Stimulated activated CD4-positive, alpha-beta T cell treated with anti-CD3 and anti-CD28 coated beads, Interleukin-12 subunit alpha, Interleukin-12 subunit beta, amount 100 ng/mL, for 4 hours (primary cell): ENCODE results near the gene TCF20.

Experiments
- DNase-seq: peaks from one replicate; pipeline ENCODE4 v3.0.0-alpha.2; 2020

The TCF20 gene

DNA sequence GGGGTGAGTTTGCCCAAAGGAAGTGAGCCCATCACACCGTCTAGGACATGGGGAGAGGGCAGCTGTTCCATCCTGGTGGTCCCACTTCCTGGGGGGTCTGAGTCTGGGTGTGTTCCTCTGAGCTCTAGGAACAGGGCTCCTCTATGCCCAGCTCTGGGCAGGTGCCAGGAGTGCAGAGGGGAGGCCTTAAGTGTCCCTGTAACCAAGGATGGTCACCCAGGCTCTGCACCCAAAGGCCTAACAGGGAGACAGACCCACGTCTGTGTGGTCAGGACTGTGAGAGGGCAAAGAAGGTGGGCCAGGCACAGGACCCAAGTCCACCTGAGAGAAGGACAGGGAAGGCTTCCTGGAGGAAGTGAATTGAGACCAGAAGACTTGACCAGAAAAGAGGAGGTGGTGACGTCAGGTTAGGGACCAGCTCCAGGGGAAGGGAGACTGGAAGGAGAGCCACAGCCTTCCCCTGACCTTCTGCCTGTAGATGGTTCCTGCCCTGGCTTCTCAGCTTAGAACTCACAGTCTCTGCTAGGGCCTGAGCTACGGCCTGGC, 11.3 kb upstream of the TCF20 start:
- no peak for DNase-seq

DNA sequence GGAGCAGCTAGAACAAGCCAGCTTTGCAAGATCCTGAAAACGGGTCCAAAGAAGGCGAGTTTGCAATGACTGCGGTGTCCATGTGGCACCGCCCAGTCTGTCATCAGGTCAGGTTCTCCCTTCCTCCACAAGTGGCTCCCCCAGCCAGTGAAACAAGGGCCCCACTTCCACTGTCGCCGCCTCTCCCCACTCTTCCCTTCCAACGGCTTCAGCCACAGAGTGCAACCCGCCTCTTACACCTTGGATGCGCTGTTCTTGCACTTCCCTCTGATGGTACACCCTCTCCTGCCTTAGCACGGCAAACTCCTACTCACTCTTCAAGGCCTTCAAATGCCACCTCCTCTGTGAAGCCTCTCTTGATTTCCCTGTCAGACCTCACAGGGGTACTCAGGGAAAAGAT, 10.8 kb upstream of the TCF20 start:
- DNase-seq, result no peak

DNA sequence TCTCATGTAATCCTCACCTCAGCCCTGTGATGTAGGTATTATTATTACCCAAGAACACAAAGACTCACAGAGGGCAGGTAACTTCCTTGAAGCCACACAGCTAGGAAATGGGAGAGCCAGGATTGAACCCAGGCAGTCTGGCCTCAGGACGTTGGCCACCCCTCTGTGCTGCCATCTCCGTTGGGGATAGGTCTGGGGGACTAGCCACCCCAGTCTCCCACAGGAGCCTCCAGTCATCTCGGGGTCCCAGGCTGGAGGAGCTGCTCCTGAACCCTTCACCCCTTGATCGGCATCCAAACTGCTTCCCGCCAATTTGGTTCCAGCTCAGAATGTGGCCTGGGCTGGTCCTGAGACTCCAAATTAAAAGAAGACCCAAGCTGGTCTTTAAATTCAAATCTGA, 10.4 kb upstream of the TCF20 start:
- no peak for DNase-seq

DNA sequence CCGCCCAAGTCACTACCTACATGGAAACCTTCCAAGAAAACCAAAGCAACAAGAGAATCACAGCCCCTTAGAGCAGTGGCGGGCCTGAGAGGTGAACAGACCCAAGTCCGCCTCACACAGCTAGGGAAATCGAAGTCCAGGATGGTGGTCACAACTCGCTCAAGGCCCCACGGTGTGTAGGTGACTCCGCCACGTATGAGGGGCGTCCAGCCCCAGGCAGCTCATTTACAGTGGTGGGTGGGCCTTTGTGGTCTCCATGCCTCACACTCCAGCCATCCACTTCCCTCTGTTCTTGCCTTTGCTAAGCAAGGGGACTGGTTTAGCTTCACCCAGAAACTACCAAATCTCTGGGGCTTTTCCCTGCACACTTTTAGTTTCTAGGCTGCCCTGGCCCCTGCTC, 9.7 kb upstream of the TCF20 start:
- DNase-seq, result no peak

DNA sequence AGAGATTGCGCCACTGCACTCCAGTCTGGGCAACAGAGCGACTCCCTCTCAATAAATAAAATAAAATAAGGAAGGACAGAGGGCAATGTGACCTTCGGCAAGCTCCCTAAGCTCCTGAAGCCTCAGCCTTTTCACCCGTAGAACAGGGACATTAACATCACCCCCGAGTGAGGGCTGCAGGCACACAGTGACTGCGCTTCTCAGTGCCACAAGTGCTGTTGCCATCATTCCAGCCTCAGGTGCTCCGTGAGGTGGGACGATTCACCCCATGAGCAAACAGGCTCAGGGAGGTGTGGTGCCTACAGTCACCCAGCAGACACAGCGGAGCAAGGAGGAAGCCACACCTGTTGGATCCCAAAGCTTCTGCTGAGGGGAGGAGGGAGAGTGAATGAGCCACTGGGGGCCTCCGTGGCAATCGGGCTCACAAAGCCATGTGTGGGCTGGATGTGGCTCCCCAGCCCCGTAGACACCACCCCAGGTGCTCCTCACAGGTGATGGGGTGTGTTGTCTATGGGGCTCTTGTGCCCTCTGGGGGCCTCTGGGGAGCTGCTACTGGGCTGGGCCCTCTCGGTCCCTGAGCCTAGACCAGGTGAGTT, 9.1 kb upstream of the TCF20 start:
- no peak for DNase-seq

DNA sequence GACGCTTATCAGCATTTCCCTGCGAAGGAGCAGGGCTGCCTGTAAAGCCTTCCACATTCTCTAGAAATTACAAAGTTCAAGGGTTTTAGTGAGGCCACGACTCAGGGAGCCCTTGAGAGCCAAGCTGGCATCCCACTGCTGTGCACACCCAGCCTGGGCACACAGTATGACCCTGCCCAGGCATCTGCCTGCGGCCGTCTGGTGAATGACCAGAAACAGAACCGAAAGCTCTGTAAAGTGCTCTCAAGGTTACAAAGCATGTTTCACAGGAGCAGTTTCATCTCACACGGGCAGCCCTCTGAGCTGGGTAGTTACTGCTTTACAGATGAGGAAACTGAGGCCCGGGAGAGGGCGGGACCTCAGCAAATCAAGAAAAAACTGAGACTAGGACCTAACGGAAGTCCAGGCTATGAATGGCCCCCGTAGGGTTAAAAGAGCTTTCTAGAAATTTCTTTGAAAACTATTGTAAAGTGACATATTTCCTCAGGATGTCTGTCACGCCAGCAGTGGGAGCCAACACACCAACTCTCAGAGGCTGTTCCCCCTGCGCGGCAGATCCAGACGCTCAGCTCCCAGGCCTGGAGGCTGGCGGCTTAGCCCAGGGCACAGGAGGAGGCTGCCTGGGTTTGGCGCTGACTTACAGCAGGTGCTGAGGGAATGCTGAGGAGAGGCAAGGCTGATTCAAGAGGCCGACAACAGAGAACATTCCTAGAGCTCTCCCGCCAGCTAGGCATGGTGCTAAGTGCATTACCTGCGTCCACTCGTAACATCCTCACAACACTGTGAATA, 7.7 kb upstream of the TCF20 start:
- DNase-seq, result no peak

DNA sequence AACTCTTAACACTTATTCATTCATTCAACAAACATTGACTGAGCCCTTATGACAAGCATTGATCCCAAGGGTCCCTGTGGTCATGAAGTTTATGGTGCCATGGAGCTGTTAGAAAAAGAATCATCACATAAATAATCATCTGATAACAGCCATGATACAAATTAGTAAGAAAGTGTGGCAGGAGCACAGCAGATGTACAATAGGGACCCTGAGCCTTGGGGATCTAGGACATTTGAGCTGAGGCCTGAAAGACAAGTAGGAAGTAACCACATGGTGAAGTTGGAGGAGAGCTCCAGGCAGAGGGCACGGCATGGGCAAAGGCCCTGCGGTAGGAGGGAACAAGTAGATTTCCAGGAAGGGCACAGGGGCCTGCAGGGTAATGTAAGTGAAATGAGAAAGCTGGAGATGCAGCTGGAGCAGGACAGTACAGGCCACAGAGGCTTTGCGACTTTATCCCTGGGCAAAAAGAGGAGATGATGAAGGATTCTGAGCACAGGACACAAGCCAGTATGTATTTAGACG, 6.8 kb upstream of the TCF20 start:
- DNase-seq, result no peak

DNA sequence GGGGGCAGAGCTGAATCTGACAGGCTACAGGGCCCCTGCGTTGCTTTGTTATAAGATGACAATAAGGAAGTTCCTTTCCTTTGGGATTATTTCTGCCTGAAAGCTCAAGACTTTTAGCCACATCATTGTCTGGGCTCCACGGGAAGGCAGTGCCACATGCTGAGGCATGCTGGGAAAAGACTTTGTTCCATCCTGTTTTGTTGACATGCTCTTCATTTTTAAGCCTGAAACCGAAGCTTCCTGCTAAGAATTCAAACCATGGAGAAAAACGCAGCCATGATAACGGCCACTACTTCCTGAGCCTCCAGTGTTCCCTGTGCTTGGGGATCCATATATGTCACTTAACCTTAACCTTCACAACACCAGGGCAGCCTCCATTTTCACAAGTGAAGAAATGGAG, 5.5 kb upstream of the TCF20 start:
- DNase-seq, result no peak

DNA sequence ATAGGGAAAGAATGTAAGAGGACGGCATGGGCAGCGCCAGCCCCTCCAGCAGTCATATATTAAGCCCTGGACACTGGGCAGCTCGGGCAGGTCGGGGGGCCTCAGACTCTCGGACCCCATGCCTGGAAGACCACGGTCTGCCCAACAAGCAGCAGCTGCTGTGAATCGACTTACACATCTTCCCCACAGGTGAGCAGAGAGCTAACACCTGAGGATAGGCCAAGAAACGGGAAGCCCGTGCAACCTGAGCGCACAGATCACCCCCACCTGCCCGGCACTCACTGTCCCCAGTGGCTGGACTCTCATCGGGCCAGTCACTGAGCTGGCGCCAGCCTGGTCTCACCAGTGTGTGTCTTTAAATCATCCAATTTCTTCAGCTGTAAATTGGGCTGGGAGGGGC, 4.7 kb upstream of the TCF20 start:
- no peak for DNase-seq

DNA sequence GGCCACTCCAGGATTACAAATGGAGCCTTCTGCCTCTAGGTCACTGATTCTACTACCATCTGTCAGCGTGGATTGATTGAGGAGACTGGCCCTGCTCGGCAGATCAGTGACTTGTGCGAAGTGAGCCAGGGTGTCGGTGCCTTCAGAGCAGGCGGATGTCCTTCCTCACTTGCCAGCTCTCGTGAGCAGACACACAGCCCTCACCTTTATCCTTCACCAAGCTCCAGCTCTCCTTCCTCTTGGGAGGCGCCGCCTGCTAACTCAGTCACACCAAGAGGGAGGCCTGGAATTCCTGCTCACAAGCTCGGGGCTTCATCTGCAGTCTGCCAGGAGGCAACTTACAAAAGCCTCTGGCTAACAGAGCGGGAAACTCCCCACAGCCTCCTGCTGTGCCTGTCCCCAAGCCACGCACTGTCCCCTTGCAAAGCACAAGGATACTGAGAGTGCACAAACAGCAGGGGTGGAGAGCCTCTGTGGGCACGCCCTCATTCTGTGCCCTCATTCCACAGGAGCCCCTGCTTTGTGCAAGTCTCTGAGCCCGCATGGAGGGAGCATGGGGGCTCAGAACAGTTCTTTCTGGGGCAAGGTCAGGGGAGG, 3.5 kb upstream of the TCF20 start:
- no peak for DNase-seq

DNA sequence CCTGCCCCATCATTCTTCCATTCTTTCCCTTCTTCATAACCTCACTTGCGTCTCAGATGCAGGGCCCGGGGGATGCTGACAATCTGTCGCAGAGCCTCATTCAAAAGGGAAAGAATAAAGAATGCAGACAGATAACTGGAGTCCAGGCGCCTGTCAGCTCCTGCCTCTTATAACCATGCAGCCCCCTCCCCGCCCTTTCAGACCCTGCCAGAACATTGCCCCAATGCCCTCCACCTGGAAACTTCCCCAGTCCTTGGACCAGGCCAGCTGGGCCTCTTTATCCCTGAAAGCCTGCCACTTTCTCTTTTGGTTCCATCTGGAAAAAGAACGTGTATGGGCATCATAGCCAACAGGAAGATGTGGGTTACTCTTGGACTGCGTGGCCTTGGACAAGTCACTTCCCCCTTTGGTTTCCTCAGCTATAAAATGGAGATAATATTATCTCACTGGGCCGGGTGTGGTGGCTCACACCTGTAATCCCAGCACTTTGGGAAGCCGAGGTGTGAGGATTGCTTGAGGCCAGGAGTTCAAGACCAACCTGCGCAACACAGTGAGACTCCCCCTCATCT, 2.1 kb upstream of the TCF20 start:
- no peak for DNase-seq

DNA sequence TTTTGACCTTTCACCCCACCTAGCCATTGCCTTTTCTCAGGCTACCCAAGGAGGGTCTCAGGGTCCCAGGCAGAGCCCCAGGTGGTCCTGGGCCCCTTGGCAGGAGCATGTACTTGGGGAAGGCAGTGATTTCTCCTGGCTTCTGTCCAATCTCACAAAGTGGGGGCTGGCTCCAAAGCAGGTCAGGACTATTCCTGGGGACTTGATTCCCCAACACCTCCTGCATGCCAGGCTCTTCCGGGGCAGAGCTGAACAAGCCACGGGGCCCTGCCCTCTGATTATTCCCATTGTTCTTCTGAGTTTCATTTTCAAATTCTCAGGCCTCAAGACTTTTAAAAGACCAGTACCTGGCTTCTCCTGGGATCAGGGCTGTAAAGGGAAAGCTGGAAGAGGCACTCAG, 1.5 kb upstream of the TCF20 start:
- DNase-seq, result no peak

DNA sequence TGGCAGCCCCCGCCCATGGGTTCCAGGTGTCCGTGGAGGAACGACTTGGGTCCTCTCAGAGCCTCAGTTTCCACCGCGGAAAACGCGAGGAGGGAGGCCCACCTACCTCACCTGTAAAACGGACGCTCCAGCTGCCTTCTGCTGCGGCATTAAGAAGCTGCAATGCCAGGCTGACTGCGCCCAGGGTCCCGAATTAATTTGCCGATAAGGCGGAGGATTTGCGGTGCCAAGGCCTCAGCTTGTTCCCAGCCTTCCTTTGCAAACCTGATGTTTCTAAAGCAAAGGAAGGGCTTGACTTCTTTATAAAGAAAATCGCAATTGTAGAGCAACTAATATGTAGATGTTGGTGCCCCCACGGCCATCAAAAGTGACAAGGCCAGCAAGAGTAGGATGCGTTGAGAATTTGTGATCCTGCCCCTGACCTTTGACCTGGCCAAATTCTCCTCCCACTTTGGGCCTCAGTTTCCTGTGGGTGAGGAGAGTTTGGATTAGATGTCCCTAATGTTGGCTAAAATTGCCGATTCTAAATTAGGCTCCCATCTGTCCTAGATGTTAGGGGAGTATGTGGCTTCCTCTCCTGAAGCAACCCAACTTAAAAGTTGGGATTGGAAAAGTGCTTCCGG, 849 bp upstream of the TCF20 start:
- DNase-seq, result no peak

DNA sequence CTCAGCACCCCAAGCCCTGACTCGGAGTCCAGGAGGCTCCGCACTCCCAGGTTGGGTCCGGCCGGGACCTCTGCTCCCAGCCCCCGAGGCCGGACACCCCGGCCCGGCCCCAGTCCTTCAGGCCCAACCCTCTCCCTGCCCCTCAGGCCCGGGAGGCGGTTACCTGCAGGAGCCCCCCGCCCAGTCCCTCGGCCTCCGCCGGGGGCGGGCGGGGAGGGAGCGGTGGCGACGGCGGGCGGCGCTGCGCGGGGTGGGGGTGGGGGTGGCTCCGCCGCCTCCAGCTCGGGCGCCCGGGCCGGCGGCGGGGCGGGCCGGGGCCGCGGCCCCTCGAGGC, 310 bp downstream of the TCF20 start:
- peak; percentile 35 for DNase-seq

DNA sequence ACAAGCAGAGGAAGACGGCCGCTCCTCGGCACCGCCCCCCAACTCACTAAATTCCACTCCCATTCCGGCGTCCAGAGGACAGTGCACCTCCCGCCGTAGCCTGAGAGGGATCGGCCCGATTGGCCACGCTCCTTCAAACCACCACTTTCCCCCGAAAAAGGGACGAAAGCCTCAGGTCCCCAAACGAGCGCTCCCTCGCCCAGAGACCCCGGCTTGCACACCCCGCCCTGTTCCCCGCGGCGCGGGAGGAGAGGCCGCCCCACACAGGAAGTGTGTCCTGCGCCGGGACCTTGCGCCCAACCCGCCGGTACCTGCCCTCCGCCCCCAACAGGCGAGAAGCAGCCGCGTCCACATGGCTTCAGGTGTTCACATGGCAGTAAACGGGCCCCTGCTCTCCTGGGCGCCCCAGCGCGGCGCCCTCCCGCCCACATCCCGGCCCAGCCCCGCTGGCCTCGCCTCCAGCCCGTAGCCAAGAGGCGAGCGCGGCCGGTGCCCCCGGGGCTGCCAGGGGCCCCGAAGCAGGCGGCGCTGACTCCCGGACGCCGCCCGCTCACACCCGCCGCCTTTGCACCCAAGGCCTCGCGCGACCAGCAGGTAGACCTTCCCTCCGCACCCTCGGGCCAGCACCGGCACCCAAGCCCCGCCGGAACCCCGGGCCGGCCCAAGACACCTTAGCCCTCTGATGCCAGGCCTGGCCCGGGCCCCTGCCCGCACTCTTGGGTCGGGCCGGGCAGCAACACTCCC, 849 bp downstream of the TCF20 start:
- DNase-seq, result peak; percentile 65

DNA sequence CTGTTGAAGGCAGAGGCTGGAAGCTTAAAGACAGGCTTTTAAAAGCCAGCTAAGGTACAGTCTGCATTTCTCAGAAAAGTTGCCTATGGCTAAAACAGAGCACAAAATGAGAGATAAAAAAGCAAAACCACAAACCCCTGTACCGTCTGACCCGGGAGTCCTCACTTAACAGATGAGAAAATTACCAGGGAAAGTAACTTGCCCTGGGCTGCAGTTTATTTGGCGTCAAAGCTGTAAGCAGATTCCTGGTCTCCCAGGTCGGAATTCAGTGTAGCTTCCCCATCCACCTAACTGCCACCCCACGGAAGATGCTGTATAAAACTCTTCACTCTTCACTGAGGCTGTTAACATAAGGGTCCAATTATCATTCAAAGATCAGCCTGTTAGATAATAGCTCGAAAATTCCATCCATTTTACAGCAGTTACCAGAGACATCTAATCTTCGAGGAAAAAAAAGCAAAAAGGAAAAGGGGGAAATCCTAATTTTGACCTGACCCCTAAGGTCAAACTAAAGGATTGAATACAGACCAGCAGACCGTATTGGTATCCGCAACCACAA, 1.5 kb downstream of the TCF20 start:
- no peak for DNase-seq

DNA sequence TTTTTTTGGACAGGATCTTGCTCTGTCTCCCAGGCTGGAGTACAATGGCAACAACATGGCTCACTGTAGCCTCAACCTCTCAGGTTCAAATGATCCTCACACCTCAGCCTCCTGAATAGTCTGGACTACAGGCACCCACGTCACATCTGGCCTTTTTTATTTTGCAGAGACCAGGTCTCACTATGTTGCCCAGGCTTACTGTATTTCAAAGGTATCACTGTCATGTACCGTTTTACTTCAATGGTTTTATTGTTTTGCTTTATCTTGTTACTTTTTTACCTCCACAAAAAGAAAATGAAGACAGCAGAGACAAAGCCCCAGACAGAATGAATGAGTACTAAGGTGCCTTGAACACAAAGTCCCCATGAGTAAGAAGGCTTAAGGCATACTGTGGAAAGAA, 5.1 kb downstream of the TCF20 start:
- DNase-seq, result no peak

DNA sequence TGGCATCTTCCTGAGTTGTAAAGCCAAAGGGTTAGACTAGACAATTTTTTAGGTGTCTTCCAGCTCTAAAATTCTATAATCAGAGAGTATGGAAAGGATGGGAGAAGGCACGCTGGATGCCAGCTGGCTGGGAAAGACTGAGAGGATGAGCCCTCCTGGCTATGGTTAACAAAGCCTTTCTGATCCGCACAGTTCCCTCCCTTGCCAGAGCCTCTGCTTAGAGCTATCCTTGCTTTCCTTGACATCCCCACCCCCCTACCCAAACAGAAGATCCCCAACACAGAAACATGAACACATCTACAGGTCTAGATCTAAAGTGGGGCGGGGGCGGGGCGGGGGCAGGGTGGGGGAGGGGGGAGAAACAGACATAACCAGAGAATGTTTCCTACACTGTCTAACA, 6.5 kb downstream of the TCF20 start:
- no peak for DNase-seq

DNA sequence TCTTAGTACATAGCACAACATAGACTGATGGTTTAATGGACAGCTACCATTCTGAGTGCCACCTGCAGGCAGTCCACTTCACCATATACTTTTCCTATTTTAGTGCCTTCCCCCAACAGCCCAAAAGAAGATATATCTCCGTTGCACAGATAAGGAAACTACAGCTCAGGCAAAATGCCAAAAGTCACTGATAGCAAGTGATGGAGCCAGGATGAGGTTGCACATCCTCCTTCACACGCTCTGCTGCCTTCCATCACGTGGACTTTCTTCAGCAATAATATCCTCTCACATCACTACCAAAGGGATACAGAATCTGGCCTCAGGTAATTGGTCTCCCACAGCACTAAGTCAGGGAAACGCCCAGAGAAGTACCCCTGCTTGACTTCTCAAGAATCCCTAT, 7.5 kb downstream of the TCF20 start:
- no peak for DNase-seq

DNA sequence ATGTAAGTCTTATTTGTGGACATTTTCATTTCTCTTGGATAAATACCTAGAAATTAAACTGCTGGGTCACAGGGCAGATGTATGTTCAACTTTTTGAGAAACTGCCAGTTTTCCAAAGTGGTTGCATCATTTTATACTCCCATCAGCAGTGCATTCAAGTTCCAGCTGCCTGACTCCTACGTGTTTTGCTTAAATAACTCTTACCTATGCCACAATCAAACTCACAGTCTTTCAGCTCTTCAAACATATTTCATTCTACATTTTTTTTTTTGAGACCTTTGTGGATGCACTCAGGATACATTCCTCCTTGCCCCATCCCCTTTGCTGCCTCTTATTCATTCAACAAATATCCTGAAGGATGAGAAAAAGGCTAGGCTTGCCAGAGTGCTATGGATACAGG, 9.2 kb downstream of the TCF20 start:
- DNase-seq, result no peak

DNA sequence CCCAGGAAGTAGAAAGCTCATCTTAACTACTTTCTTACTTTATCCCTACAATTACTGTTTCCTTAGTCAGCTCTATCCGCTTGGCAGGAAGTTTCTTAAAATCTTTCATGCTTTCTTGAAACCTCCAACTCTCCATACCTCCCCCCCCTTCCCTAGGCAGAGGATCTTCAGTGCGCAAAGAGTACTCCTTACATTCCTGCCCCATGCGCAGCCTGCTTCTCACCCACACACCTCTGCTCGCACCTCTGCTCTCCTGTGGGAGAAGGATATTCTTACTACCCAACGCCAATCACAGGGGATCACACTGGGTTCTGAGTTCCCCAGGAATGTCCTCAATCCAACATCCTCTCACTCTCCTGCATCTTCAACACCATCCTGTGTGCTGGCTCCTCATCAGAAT, 12.3 kb downstream of the TCF20 start:
- DNase-seq, result no peak

DNA sequence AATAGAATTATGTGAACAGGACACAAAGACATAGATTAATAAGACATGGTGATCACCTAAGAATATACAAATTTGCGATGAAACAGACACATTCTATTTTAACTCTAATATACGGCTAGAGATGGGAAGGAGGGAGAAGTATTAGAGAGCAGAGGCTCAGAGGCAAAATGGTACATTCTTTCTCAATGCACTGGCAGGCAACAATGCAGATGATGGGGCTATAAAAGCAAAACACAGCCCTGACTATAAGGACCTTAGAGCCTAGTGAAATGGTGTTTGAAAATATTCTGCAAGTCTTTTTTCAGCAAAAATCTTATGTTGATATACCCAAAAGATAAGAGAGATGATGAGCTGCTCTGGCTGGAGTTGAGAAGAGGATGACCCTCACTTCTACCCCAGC, 13.1 kb downstream of the TCF20 start:
- DNase-seq, result no peak
